GM12872 (cell line): ENCODE measurements around the gene RBM44.

Experiments used
- TF ChIP-seq, protein P1 (sequence below): IDR thresholded peaks from 3 replicates; pipeline ENCODE4 v1.5.1; 2011; ENCODE audit warnings: low read depth, mild to moderate bottlenecking, low read length, moderate library complexity; ENCODE audit not compliant: insufficient read depth

Gene RBM44

DNA sequence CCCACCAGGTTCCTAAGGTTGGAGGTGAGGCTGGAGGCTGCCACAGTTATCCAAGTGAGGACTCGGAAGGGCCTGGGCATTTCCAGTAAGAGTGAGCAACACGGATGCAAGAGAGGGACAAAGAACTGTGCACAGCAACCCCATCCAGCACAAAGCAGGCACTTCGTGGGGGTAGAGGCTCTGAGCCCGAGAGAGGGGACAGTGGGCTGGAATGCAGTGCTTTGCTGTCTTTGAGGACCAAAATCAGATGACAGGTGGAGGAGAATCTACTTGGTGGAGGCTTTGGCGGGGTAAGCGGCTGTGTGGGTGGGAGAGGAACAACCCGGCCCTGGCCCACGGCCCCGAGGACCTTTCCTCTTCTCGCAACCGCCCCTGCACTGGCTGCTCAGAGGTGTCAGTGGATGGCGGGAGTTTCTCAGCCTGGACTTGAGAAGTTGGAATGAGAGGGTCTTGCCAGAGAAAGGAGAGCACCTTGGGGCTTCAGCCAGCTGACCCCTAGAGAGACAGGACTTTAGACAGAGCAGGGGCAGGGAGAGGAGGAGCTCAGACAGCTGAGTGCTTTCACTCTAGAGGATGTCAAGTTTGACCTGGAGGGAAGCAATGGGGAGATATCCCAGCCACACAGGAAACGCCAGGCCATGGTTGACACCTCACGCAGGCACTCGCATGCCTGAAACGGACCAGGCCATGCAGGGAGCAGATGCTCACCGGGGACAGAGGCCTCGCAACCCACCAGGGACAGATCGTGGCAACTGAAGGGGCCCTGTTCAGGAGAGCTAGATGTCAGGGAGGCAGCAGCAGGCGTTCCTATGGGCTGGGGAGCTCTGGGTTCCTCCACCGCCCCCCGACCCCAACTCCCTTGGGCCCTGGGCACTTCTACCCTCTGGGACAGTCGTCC is 72.4 kb downstream of the RBM44 start:
- TF ChIP-seq, protein P1, sequence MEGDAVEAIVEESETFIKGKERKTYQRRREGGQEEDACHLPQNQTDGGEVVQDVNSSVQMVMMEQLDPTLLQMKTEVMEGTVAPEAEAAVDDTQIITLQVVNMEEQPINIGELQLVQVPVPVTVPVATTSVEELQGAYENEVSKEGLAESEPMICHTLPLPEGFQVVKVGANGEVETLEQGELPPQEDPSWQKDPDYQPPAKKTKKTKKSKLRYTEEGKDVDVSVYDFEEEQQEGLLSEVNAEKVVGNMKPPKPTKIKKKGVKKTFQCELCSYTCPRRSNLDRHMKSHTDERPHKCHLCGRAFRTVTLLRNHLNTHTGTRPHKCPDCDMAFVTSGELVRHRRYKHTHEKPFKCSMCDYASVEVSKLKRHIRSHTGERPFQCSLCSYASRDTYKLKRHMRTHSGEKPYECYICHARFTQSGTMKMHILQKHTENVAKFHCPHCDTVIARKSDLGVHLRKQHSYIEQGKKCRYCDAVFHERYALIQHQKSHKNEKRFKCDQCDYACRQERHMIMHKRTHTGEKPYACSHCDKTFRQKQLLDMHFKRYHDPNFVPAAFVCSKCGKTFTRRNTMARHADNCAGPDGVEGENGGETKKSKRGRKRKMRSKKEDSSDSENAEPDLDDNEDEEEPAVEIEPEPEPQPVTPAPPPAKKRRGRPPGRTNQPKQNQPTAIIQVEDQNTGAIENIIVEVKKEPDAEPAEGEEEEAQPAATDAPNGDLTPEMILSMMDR = no peak

- TF ChIP-seq, protein P1 = no peak
These were observed 73.8 kb downstream of the RBM44 start for GRCh38 chr2:237872178-237872887.

DNA sequence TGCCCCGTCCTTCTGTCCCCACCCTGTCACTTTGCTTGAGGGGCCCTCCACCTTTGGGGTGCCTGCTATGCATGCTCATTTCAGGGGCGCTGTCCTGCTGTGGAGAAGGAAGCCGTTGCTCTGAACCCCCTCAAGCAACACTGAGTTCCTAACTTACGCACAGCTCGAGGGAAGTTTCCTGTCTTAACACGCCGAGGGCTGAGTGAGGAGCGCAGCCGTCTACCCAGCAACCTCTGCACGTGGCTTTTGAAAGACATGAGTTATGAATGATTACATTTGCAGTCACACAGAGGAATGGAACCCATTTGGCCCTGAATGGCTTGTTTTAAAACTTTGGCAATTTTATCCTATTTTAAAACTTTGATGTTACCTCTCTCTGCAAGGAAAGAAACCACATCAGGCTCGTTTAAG is 74.8 kb downstream of the RBM44 start:
- TF ChIP-seq, protein P1 = no peak

DNA sequence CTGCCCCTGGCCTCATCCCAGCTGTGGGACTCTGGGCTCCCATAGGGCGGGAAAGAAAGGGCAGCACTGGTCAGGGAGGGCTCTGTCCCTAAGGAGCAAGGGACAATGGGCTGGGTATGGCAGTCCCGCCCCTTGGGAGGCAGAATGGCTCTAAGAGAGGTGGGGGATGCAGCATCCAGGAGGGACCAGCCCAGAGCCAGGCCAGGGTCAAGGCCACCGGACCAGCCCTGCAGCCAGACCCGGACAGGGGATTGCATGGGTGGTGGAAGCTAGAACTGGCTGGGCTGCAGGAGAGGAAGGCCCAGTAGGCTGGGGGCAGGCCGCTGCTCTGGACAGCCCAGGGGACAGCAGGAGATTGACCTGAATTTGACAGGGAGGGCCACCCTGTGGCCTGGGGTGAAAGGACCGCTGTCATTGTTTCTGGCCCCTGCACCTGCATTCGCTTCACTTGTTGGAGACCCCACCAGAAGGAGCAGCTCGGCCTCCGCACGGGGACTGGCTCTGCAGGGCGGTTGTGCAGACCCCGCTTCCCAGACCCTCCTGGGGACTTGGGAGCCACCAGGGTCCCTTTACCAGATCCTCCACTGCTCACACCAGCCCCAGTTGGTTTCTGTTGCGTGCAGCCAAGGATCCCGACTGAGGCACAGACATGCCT is 75.4 kb downstream of the RBM44 start:
- TF ChIP-seq, protein P1 = no peak

DNA sequence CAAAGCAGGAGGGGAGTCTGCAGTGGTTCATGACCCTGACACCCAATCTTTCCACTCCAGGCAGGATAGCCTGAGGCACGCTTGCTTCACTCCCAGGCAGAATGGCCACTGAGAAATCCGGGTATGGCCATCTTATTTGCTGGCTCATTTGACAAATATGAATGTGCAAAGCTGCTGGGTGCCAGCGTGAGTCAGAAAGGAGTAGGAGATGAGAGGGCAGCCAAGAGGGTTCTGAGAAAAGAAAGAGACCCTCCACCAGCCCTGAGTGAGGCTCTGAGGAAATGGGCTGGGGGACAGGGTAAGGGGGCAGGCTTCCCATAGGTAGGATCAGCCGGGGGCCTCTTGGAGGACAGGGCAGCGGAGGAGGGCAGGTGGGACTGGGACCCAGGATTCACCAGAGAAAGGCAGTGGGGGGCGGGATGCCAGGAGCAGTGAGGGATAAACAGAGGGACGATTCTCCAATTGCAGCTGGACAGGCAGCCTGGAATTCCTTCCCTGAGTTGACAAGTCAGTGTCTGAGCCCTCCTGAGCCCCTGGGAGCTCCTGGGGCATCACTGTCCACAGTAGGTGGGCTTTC is 76.1 kb downstream of the RBM44 start:
- TF ChIP-seq, protein P1 = no peak

GRCh38 chr2:237875256-237876060 is 76.9 kb downstream of the RBM44 start:
- TF ChIP-seq, protein P1 = no peak
